K562 (cell line): ENCODE data around the gene NDUFA6. TPM values are rescaled to one million over a fixed set of nuclear protein-coding genes. Genes with fewer than 3 reads are reported as not detected.

Experiments
- ATF7 ChIP-seq: fragments of 450-650 bp; IDR thresholded peaks from 2 replicates; pipeline ENCODE4 v1.7.1; 2014; ENCODE audit warnings: mild to moderate bottlenecking, moderate library complexity
- BRD4 ChIP-seq: fragments of 200-600 bp; sonication (generic); IDR thresholded peaks from 2 replicates; pipeline ENCODE4 v1.6.1; 2017; ENCODE audit warnings: inconsistent platforms
- NFIC ChIP-seq: fragments of 450-650 bp; IDR thresholded peaks from 2 replicates; pipeline ENCODE4 v1.6.1; 2017; ENCODE audit warnings: mild to moderate bottlenecking, inconsistent platforms
- TARDBP ChIP-seq: fragments of 450-650 bp; IDR thresholded peaks from 2 replicates; pipeline ENCODE4 v1.6.1; 2016
- polyA plus RNA-seq, 8 experiments: library from polyadenylated mRNA; depleted of rRNA in 4 of 8; stranded (reverse) in 5 of 8; unstranded in 3 of 8; fragments of >200 nt; fragmentation: Nextera tagmentation in 2 of 8; fragmentation: Illumina TruSeq in 1 of 8; extraction: Ambion mirVana in 2 of 8; extraction: Trizol in 1 of 8; gene quantifications; 2 replicates each; pipeline versions ENCODE4 v1.2.1 to v1.2.3, GENCODE V29; 2011 to 2014; ENCODE audit warnings: inconsistent platforms in 1 of 8, missing spikeins in 1 of 8
- total RNA-seq, 7 experiments: library from RNA; depleted of rRNA in 6 of 7; stranded (reverse); fragments of >200 nt in 6 of 7; fragmentation: Illumina TruSeq in 2 of 7; extraction: Trizol in 2 of 7; gene quantifications; 2 replicates each; pipeline versions ENCODE4 v1.2.1 to v1.2.3, GENCODE V29; 2011 to 2021; ENCODE audit warnings: low replicate concordance in 1 of 7
- TF ChIP-seq, protein P1 (sequence below): fragments of 200-800 bp; sonication (Bioruptor generic); IDR thresholded peaks from 2 replicates; pipeline ENCODE4 v1.6.1; 2016; ENCODE audit warnings: missing genetic modification characterization, missing compliant biosample characterization
- TF ChIP-seq, protein P2 (sequence below): IDR thresholded peaks from 2 replicates; pipeline ENCODE4 v1.6.1; 2014; ENCODE audit warnings: antibody characterized with exemption
- TF ChIP-seq, protein P3 (sequence below): sonication (generic); formaldehyde crosslinking; IDR thresholded peaks from 2 replicates; pipeline ENCODE4 v1.8.1; 2022; ENCODE audit warnings: missing genetic modification reagents
- TF ChIP-seq, protein P4 (sequence below), 3 experiments: fragments of 200-800 bp in 1 of 3; fragments of 250-450 bp in 1 of 3; fragments of 450-650 bp in 1 of 3; sonication (Bioruptor Pico) in 1 of 3; sonication (Bioruptor generic) in 1 of 3; formaldehyde crosslinking in 1 of 3; IDR thresholded peaks; 2 replicates each; pipeline versions ENCODE4 v1.6.1 to v1.8.0; 2016 to 2022; ENCODE audit warnings: mild to moderate bottlenecking in 2 of 3, missing genetic modification characterization in 2 of 3, missing compliant biosample characterization in 1 of 3, moderate library complexity in 1 of 3
- TF ChIP-seq, protein P5 (sequence below): sonication (generic); formaldehyde crosslinking; IDR thresholded peaks from 2 replicates; pipeline ENCODE4 v1.5.0; 2020; ENCODE audit warnings: missing genetic modification reagents
- TF ChIP-seq, protein P6 (sequence below): fragments of 450-650 bp; IDR thresholded peaks from 2 replicates; pipeline ENCODE4 v1.6.1; 2016

NDUFA6 gene
- total and polyA plus RNA-seq, 9 of the 15 experiments (the other 6 are each of a cell fraction or from before 2014, with no cell fraction given): 90.0 to 474 (median 128) TPM

DNA sequence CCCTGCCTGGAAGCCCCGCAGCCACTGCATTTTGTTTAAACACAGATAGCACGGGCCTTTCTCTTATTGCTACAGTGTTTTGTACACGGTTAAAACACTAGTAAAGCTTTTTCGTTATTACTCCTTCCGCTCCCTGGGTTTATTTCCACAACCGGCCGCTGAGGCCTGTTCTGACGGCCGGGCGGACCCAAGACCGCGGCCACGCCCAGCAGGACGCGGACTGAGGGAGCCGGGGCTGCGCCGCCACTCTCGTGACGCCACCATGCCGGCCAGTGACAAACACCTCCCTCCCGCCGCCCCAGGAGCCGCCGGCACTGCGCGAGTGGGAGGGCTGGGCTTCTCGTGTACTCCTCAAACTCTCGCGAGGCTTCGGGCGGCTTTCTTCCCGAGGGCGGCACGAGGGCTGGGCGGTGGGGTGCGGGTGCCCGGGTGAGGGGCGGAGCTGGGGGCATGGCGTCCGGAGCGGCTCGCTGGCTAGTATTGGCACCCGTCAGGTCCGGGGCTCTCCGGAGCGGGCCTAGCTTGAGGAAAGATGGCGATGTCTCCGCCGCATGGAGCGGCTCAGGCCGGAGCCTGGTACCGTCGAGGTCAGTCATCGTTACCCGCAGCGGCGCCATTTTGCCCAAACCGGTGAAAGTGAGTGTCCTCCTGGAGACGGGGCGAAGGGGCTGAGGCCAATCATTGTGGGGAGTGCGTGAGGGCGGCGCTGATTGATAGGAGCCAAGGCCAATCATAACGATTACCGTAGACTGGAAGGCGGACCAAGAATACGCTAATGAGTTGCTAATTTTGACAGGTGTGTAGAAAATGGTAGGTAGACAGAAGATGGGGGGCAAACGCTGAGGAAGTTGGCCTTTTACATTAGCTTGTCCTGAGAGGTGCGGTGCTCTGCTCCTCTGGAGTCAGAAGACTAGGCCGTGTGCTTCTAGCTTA lies 11.0 kb downstream of the NDUFA6 start, which contains the start of gene SMDT1 (continued):
- TF ChIP-seq, protein P1, sequence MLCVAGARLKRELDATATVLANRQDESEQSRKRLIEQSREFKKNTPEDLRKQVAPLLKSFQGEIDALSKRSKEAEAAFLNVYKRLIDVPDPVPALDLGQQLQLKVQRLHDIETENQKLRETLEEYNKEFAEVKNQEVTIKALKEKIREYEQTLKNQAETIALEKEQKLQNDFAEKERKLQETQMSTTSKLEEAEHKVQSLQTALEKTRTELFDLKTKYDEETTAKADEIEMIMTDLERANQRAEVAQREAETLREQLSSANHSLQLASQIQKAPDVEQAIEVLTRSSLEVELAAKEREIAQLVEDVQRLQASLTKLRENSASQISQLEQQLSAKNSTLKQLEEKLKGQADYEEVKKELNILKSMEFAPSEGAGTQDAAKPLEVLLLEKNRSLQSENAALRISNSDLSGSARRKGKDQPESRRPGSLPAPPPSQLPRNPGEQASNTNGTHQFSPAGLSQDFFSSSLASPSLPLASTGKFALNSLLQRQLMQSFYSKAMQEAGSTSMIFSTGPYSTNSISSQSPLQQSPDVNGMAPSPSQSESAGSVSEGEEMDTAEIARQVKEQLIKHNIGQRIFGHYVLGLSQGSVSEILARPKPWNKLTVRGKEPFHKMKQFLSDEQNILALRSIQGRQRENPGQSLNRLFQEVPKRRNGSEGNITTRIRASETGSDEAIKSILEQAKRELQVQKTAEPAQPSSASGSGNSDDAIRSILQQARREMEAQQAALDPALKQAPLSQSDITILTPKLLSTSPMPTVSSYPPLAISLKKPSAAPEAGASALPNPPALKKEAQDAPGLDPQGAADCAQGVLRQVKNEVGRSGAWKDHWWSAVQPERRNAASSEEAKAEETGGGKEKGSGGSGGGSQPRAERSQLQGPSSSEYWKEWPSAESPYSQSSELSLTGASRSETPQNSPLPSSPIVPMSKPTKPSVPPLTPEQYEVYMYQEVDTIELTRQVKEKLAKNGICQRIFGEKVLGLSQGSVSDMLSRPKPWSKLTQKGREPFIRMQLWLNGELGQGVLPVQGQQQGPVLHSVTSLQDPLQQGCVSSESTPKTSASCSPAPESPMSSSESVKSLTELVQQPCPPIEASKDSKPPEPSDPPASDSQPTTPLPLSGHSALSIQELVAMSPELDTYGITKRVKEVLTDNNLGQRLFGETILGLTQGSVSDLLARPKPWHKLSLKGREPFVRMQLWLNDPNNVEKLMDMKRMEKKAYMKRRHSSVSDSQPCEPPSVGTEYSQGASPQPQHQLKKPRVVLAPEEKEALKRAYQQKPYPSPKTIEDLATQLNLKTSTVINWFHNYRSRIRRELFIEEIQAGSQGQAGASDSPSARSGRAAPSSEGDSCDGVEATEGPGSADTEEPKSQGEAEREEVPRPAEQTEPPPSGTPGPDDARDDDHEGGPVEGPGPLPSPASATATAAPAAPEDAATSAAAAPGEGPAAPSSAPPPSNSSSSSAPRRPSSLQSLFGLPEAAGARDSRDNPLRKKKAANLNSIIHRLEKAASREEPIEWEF (CRISPR knock-in tag): peak; percentile 84
- TF ChIP-seq, protein P2, sequence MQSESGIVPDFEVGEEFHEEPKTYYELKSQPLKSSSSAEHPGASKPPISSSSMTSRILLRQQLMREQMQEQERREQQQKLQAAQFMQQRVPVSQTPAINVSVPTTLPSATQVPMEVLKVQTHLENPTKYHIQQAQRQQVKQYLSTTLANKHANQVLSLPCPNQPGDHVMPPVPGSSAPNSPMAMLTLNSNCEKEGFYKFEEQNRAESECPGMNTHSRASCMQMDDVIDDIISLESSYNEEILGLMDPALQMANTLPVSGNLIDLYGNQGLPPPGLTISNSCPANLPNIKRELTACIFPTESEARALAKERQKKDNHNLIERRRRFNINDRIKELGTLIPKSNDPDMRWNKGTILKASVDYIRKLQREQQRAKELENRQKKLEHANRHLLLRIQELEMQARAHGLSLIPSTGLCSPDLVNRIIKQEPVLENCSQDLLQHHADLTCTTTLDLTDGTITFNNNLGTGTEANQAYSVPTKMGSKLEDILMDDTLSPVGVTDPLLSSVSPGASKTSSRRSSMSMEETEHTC: peak; percentile 22; the same call in 1 of the 2 replicates
- TF ChIP-seq TARDBP (0 out of 2 replicates have a peak, but pooled peaks have one; percentile 44), ATF7 (peak; percentile 73), BRD4 (peak; percentile 65; the same call in 1 of the 2 replicates), NFIC (peak; percentile 48; the same call in 1 of the 2 replicates)
- TF ChIP-seq, protein P3, sequence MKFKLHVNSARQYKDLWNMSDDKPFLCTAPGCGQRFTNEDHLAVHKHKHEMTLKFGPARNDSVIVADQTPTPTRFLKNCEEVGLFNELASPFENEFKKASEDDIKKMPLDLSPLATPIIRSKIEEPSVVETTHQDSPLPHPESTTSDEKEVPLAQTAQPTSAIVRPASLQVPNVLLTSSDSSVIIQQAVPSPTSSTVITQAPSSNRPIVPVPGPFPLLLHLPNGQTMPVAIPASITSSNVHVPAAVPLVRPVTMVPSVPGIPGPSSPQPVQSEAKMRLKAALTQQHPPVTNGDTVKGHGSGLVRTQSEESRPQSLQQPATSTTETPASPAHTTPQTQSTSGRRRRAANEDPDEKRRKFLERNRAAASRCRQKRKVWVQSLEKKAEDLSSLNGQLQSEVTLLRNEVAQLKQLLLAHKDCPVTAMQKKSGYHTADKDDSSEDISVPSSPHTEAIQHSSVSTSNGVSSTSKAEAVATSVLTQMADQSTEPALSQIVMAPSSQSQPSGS (CRISPR knock-in tag): no peak
- TF ChIP-seq, protein P4, sequence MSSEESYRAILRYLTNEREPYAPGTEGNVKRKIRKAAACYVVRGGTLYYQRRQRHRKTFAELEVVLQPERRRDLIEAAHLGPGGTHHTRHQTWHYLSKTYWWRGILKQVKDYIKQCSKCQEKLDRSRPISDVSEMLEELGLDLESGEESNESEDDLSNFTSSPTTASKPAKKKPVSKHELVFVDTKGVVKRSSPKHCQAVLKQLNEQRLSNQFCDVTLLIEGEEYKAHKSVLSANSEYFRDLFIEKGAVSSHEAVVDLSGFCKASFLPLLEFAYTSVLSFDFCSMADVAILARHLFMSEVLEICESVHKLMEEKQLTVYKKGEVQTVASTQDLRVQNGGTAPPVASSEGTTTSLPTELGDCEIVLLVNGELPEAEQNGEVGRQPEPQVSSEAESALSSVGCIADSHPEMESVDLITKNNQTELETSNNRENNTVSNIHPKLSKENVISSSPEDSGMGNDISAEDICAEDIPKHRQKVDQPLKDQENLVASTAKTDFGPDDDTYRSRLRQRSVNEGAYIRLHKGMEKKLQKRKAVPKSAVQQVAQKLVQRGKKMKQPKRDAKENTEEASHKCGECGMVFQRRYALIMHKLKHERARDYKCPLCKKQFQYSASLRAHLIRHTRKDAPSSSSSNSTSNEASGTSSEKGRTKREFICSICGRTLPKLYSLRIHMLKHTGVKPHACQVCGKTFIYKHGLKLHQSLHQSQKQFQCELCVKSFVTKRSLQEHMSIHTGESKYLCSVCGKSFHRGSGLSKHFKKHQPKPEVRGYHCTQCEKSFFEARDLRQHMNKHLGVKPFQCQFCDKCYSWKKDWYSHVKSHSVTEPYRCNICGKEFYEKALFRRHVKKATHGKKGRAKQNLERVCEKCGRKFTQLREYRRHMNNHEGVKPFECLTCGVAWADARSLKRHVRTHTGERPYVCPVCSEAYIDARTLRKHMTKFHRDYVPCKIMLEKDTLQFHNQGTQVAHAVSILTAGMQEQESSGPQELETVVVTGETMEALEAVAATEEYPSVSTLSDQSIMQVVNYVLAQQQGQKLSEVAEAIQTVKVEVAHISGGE (CRISPR knock-in tag; IDR thresholded peaks at IDR 0.05): 0 out of 6 replicates have a peak, but pooled peaks of 1 of the 3 experiments have one; percentile 42
- TF ChIP-seq, protein P5, sequence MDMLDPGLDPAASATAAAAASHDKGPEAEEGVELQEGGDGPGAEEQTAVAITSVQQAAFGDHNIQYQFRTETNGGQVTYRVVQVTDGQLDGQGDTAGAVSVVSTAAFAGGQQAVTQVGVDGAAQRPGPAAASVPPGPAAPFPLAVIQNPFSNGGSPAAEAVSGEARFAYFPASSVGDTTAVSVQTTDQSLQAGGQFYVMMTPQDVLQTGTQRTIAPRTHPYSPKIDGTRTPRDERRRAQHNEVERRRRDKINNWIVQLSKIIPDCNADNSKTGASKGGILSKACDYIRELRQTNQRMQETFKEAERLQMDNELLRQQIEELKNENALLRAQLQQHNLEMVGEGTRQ (CRISPR knock-in tag): peak; percentile 35
- TF ChIP-seq, protein P6, sequence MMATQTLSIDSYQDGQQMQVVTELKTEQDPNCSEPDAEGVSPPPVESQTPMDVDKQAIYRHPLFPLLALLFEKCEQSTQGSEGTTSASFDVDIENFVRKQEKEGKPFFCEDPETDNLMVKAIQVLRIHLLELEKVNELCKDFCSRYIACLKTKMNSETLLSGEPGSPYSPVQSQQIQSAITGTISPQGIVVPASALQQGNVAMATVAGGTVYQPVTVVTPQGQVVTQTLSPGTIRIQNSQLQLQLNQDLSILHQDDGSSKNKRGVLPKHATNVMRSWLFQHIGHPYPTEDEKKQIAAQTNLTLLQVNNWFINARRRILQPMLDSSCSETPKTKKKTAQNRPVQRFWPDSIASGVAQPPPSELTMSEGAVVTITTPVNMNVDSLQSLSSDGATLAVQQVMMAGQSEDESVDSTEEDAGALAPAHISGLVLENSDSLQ: peak; percentile 99
